ENCODE data around the gene ARHGAP4. TPM values are rescaled to one million over a fixed set of nuclear protein-coding genes. Genes with fewer than 3 reads are reported as not detected.

ARHGAP4 gene
- total and polyA plus RNA-seq, 10 of the 15 experiments (the other 5 are each of a cell fraction or from before 2014, with no cell fraction given) = 0.71 to 120 (median 44.3) TPM

- POLR2A ChIA-PET = no interaction called here
- FAIRE-seq = no peak
- in situ Hi-C loops (cut with MboI) (no loop called here), intact Hi-C loops (cut with micrococcal nuclease; ENCODE audit: unreplicated experiment) (loop anchor here (5.0 kb wide), 1 partner anchor 992 kb away; no protein-coding TSS in a partner anchor)
- H3K4me1 ChIP-seq (ENCODE audit: control insufficient read depth, insufficient read depth, low read length) = no peaks in the 10 kb centered on the region
- no peak overlapping the region for H3K4me2 ChIP-seq (ENCODE audit: control insufficient read depth, insufficient read depth)
- TF ChIP-seq BACH1 (IDR thresholded peaks at IDR 0.05; ENCODE audit: borderline replicate concordance) (no peak), SMC3 (IDR thresholded peaks at IDR 0.05; ENCODE audit: borderline replicate concordance, low read length) (no peak), FOS (IDR thresholded peaks at IDR 0.05; ENCODE audit: borderline replicate concordance, extremely low read depth, insufficient read length) (no peak)
- no peak for DNase-seq (ENCODE audit: low read depth, low spot score)
- H4K20me1 ChIP-seq (ENCODE audit: control insufficient read depth, insufficient read depth) = no peaks in the 10 kb centered on the region
- no TSS peak for BruUV-seq (replicated peaks)
- no peaks in the 10 kb centered on the region; the same call in 1 of the 2 replicates for H3K79me2 ChIP-seq (ENCODE audit: control insufficient read depth, insufficient read depth, low read length)
- H3K9ac ChIP-seq (ENCODE audit: control insufficient read depth, insufficient read depth, low read length) = no peak overlapping the region
- RAD21 ChIA-PET (ENCODE audit: unreplicated experiment) = interaction anchor here (1.0 to 2.0 kb wide), 2 partner anchors 14 to 19 kb away, joined by 3 to 5 read pairs; no protein-coding TSS in a partner anchor
- no peak overlapping the region for H3K27ac ChIP-seq (ENCODE audit: control insufficient read depth, insufficient read depth)
- no peak overlapping the region for H3K4me3 ChIP-seq
- H2AFZ ChIP-seq (ENCODE audit: control insufficient read depth, low read depth, low read length) = no peak overlapping the region
- CTCF ChIA-PET = interaction anchor here (1.2 to 8.7 kb wide), 7 partner anchors 10 to 186 kb away, joined by 5 to 172 read pairs (median 26); partner anchors contain the start of genes ARHGAP4, NAA10 and PLXNB3
- H3K9me3 ChIP-seq (replicated peaks; ENCODE audit: control insufficient read depth, insufficient read depth, low read length) = no peaks in the 10 kb centered on the region
- SMC1A ChIA-PET (ENCODE audit: uncharacterized antibody, unreplicated experiment) = interaction anchor here (0.7 to 6.5 kb wide), 2 partner anchors 13 to 24 kb away, joined by 3 to 61 read pairs; partner anchors contain the start of gene ARHGAP4
- peaks cover 6 to 39% of the 10 kb centered on the region in 2 experiments for H3K36me3 ChIP-seq (ENCODE audit: control insufficient read depth in 2 of 2, insufficient read depth in 2 of 2, low read length in 1 of 2)
- WGBS (ENCODE audit: insufficient coverage, insufficient replicate concordance, low lambda C conversion rate, missing lambda C conversion rate) = 89% methylated on average over 30 of the region's 30 CpGs
- ATAC-seq = no peak
- H3K27me3 ChIP-seq (replicated peaks in 1 of 2; ENCODE audit: control insufficient read depth in 2 of 2, insufficient read depth in 2 of 2, low read length in 1 of 2) = no peaks in the 10 kb centered on the region
These were observed 23.1 kb upstream of the ARHGAP4 start for GRCh38 chrX:153948847-153949805.

- Histone ChIP-seq H3K79me2 (ENCODE audit: control insufficient read depth, insufficient read depth, low read length) (no peaks in the 10 kb centered on the region), H3K4me3 (no peak overlapping the region), H3K27ac (ENCODE audit: control insufficient read depth, insufficient read depth) (no peak overlapping the region), H3K36me3 (ENCODE audit: control insufficient read depth in 2 of 2, insufficient read depth in 2 of 2, low read length in 1 of 2) (peaks cover 2 to 32% of the 10 kb centered on the region in 2 experiments; a peak in 3 of 4 replicates), H3K4me1 (ENCODE audit: control insufficient read depth, insufficient read depth, low read length) (no peaks in the 10 kb centered on the region), H2AFZ (ENCODE audit: control insufficient read depth, low read depth, low read length) (no peak overlapping the region), H3K9me3 (replicated peaks; ENCODE audit: control insufficient read depth, insufficient read depth, low read length) (no peaks in the 10 kb centered on the region), H3K27me3 (replicated peaks in 1 of 2; ENCODE audit: control insufficient read depth in 2 of 2, insufficient read depth in 2 of 2, low read length in 1 of 2) (no peaks in the 10 kb centered on the region), H4K20me1 (ENCODE audit: control insufficient read depth, insufficient read depth) (no peaks in the 10 kb centered on the region), H3K9ac (ENCODE audit: control insufficient read depth, insufficient read depth, low read length) (no peak overlapping the region), H3K4me2 (ENCODE audit: control insufficient read depth, insufficient read depth) (no peak overlapping the region)
- RAD21 ChIA-PET (ENCODE audit: unreplicated experiment) = interaction anchor here (1.0 to 4.6 kb wide), 4 partner anchors 15 to 65 kb away, joined by 3 to 59 read pairs (median 8); partner anchors contain the start of gene ARHGAP4
- in situ Hi-C loops (cut with MboI) (no loop called here), intact Hi-C loops (cut with micrococcal nuclease; ENCODE audit: unreplicated experiment) (loop anchor here (5.0 kb wide), 1 partner anchor 991 kb away; no protein-coding TSS in a partner anchor)
- FAIRE-seq (no peak), ATAC-seq (no peak), DNase-seq (ENCODE audit: low read depth, low spot score) (no peak)
- POLR2A ChIA-PET = no interaction called here
- no TSS peak for BruUV-seq (replicated peaks)
- 79% methylated on average over 10 of the region's 10 CpGs for WGBS (ENCODE audit: insufficient coverage, insufficient replicate concordance, low lambda C conversion rate, missing lambda C conversion rate)
- CTCF ChIA-PET = interaction anchor here (0.6 to 8.7 kb wide), 11 partner anchors 14 to 185 kb away, joined by 3 to 172 read pairs (median 7); partner anchors contain the start of genes ARHGAP4, IDH3G, NAA10 and PLXNB3
- SMC1A ChIA-PET (ENCODE audit: uncharacterized antibody, unreplicated experiment) = interaction anchor here (1.2 to 6.5 kb wide), 2 partner anchors 23 to 105 kb away, joined by 3 to 61 read pairs; partner anchors contain the start of gene ARHGAP4
- TF ChIP-seq EZH2 (IDR thresholded peaks at IDR 0.05; ENCODE audit: borderline replicate concordance, control insufficient read depth, low read depth, low read length) (no peak), ZNF592 (IDR thresholded peaks at IDR 0.05) (no peak)
These were observed 22.0 kb upstream of the ARHGAP4 start for GRCh38 chrX:153948002-153948466.

Data from GM12878 (cell line).